Astrocyte (in vitro differentiated cells and primary cell): ENCODE data around the gene MSI1.

Experiments
- CTCF ChIP-seq: IDR thresholded peaks from 2 replicates; pipeline ENCODE4 v1.5.1; 2011; ENCODE audit warnings: low read depth, mild to moderate bottlenecking, inconsistent platforms, low read length, moderate library complexity; ENCODE audit not compliant: insufficient read depth
- EZH2 ChIP-seq: IDR thresholded peaks from 2 replicates; pipeline ENCODE4 v1.6.1; 2012; ENCODE audit warnings: mild to moderate bottlenecking, low read length, inconsistent platforms; ENCODE audit not compliant: insufficient read depth

- TF ChIP-seq CTCF: no peak
- TF ChIP-seq EZH2: no peak
These were observed 6.3 kb downstream of the MSI1 start for GRCh38 chr12:120362516-120363273.
